Mesenchymal stem cell (in vitro differentiated cells and primary cell): ENCODE results near the gene PSMC6.
A peak's percentile ranks its signal among the peaks of the same experiment; 100 is the strongest.

Experiments used
- DNase-seq: peaks from one replicate; pipeline ENCODE4 v3.0.0-alpha.2; 2013
- H2AFZ ChIP-seq: one replicate; pipeline ENCODE4 v1.6.1; 2013; ENCODE audit warnings: low read depth, mild to moderate bottlenecking, control low read depth, inconsistent platforms, low read length, moderate library complexity
- H2AK5ac ChIP-seq: 2 replicates; pipeline ENCODE4 v1.6.1; 2013; ENCODE audit warnings: low read length, moderate library complexity, mild to moderate bottlenecking, inconsistent platforms; ENCODE audit not compliant: severe bottlenecking
- H2BK120ac ChIP-seq: one replicate; pipeline ENCODE4 v1.6.1; 2013; ENCODE audit warnings: low read depth, mild to moderate bottlenecking, inconsistent platforms, low read length, moderate library complexity
- H2BK12ac ChIP-seq, 2 experiments: one replicate each; pipeline ENCODE4 v1.6.1; 2013; ENCODE audit warnings: inconsistent platforms in 2 of 2, low read length in 2 of 2, mild to moderate bottlenecking in 2 of 2, moderate library complexity in 2 of 2, control low read depth in 1 of 2
- H2BK15ac ChIP-seq: one replicate; pipeline ENCODE4 v1.6.1; 2013; ENCODE audit warnings: mild to moderate bottlenecking, low read depth, inconsistent platforms; ENCODE audit not compliant: poor library complexity, severe bottlenecking
- H2BK5ac ChIP-seq: 2 replicates; pipeline ENCODE4 v1.6.1; 2013; ENCODE audit warnings: low read depth, mild to moderate bottlenecking, low read length, control low read depth, inconsistent platforms; ENCODE audit not compliant: poor library complexity, severe bottlenecking
- H3K14ac ChIP-seq, 2 experiments: one replicate each; pipeline ENCODE4 v1.6.1; 2013; ENCODE audit warnings: inconsistent platforms in 2 of 2, low read length in 2 of 2, control low read depth in 1 of 2, mild to moderate bottlenecking in 1 of 2, moderate library complexity in 1 of 2
- H3K18ac ChIP-seq, 2 experiments: one replicate each; pipeline ENCODE4 v1.6.1; 2013; ENCODE audit warnings: inconsistent platforms in 2 of 2, low read length in 2 of 2, control low read depth in 1 of 2, low read depth in 1 of 2, mild to moderate bottlenecking in 1 of 2
- H3K23ac ChIP-seq, 2 experiments: one replicate each; pipeline ENCODE4 v1.6.1; 2013; ENCODE audit warnings: inconsistent platforms in 2 of 2, low read length in 2 of 2, mild to moderate bottlenecking in 2 of 2, moderate library complexity in 2 of 2, control low read depth in 1 of 2
- H3K27ac ChIP-seq: 2 replicates; pipeline ENCODE4 v1.5.1; 2013; ENCODE audit warnings: mild to moderate bottlenecking, moderate library complexity, low read length, control low read depth, inconsistent platforms; ENCODE audit not compliant: poor library complexity, severe bottlenecking
- H3K27me3 ChIP-seq, 2 experiments: 2 replicates each; pipeline versions ENCODE4 v1.6.1 to v1.7.0; 2013; ENCODE audit warnings: low read length in 2 of 2, mild to moderate bottlenecking in 2 of 2, moderate library complexity in 2 of 2, control low read depth in 1 of 2, inconsistent platforms in 1 of 2; ENCODE audit not compliant: control insufficient read depth in 1 of 2, insufficient read depth in 1 of 2
- H3K36me3 ChIP-seq, 2 experiments: 2 replicates each; pipeline versions ENCODE4 v1.6.1 to v1.7.0; 2013; ENCODE audit warnings: low read length in 2 of 2, control low read depth in 1 of 2, inconsistent platforms in 1 of 2, low read depth in 1 of 2, mild to moderate bottlenecking in 1 of 2; ENCODE audit not compliant: insufficient read depth in 2 of 2, control insufficient read depth in 1 of 2
- H3K4ac ChIP-seq, 2 experiments: one replicate each; pipeline ENCODE4 v1.6.1; 2013; ENCODE audit warnings: inconsistent platforms in 2 of 2, low read length in 2 of 2, mild to moderate bottlenecking in 2 of 2, moderate library complexity in 2 of 2, control low read depth in 1 of 2, low read depth in 1 of 2
- H3K4me1 ChIP-seq: 2 replicates; pipeline ENCODE4 v1.6.1; 2013; ENCODE audit warnings: low read depth, low read length, control low read depth; ENCODE audit not compliant: control insufficient read depth, insufficient read depth
- H3K4me2 ChIP-seq: 2 replicates; pipeline ENCODE4 v1.6.1; 2013; ENCODE audit warnings: low read length, mild to moderate bottlenecking, inconsistent platforms; ENCODE audit not compliant: poor library complexity, severe bottlenecking
- H3K4me3 ChIP-seq, 2 experiments: 2 replicates each; pipeline versions ENCODE4 v1.5.1 to v1.7.0; 2013; ENCODE audit warnings: low read length in 2 of 2, mild to moderate bottlenecking in 2 of 2, control low read depth in 1 of 2, low read depth in 1 of 2; ENCODE audit not compliant: insufficient read depth in 1 of 2
- H3K79me1 ChIP-seq: replicated peaks from 2 replicates; pipeline ENCODE4 v1.6.1; 2013; ENCODE audit warnings: mild to moderate bottlenecking, control low read depth, low read length, inconsistent platforms; ENCODE audit not compliant: poor library complexity, severe bottlenecking
- H3K9ac ChIP-seq: 2 replicates; pipeline ENCODE4 v1.7.0; 2013; ENCODE audit warnings: mild to moderate bottlenecking, low read length, moderate library complexity
- H3K9me3 ChIP-seq: 2 replicates; pipeline ENCODE4 v1.7.0; 2013; ENCODE audit warnings: mild to moderate bottlenecking, low read length; ENCODE audit not compliant: control insufficient read depth
- H4K8ac ChIP-seq: one replicate; pipeline ENCODE4 v1.6.1; 2013; ENCODE audit warnings: inconsistent platforms, mild to moderate bottlenecking, low read length, moderate library complexity
- H4K91ac ChIP-seq: one replicate; pipeline ENCODE4 v1.6.1; 2013; ENCODE audit warnings: mild to moderate bottlenecking, low read length, inconsistent platforms
- WGBS: methylation state at CpG from one replicate; pipeline ENCODE4 v1.1.7; 2013; ENCODE audit warnings: mixed read lengths; 5-methylcytosine and 5-hydroxymethylcytosine counted together

PSMC6 gene

GRCh38 chr14:52741865-52742264 lies 34.9 kb downstream of the PSMC6 start:
- H2BK5ac ChIP-seq = no peak overlapping the region
- H2BK12ac ChIP-seq = no peak overlapping the region
- H3K27me3 ChIP-seq = no peaks in the 10 kb centered on the region
- H3K18ac ChIP-seq = no peak overlapping the region
- H3K4me3 ChIP-seq = no peak overlapping the region
- H2AK5ac ChIP-seq = no peak overlapping the region
- H3K9me3 ChIP-seq = no peaks in the 10 kb centered on the region
- H3K4ac ChIP-seq = no peak overlapping the region
- no peak overlapping the region for H4K91ac ChIP-seq
- H2AFZ ChIP-seq = no peak overlapping the region
- peaks cover 12% of the 10 kb centered on the region for H3K79me1 ChIP-seq
- H3K14ac ChIP-seq = no peak overlapping the region
- H3K27ac ChIP-seq = no peak overlapping the region
- peak overlapping the region; percentile 65 for H3K9ac ChIP-seq
- H2BK120ac ChIP-seq = no peak overlapping the region
- H3K4me2 ChIP-seq = no peak overlapping the region
- no peaks in the 10 kb centered on the region for H3K4me1 ChIP-seq
- peaks cover 5 to 21% of the 10 kb centered on the region in 2 experiments for H3K36me3 ChIP-seq
- no peak for DNase-seq
- no peak overlapping the region for H2BK15ac ChIP-seq
- no peak overlapping the region for H3K23ac ChIP-seq
- no peak overlapping the region for H4K8ac ChIP-seq

GRCh38 chr14:52748647-52749292 lies 41.8 kb downstream of the PSMC6 start:
- 93% methylated on average over 6 of the region's 8 CpGs for WGBS

GRCh38 chr14:52755607-52756316 lies 48.8 kb downstream of the PSMC6 start:
- H2BK12ac ChIP-seq = no peak overlapping the region
- 96% methylated on average over 4 of the region's 5 CpGs for WGBS
- H2BK15ac ChIP-seq = no peak overlapping the region

More at GRCh38 chr14:52748647-52749292, 41.8 kb downstream of the PSMC6 start:
- no peak overlapping the region for H2AK5ac ChIP-seq
- no peak overlapping the region for H4K91ac ChIP-seq
- no peak overlapping the region for H3K4me3 ChIP-seq
- H3K9me3 ChIP-seq = no peaks in the 10 kb centered on the region
- H2BK15ac ChIP-seq = no peak overlapping the region
- no peak overlapping the region for H2AFZ ChIP-seq
- no peak overlapping the region for H3K18ac ChIP-seq
- H3K4me2 ChIP-seq = no peak overlapping the region
- H3K4ac ChIP-seq = no peak overlapping the region
- no peak overlapping the region for H3K14ac ChIP-seq
- H3K23ac ChIP-seq = no peak overlapping the region
- no peak overlapping the region for H2BK5ac ChIP-seq
- no peaks in the 10 kb centered on the region for H3K4me1 ChIP-seq
- no peak for DNase-seq
- H2BK12ac ChIP-seq = no peak overlapping the region
- no peak overlapping the region for H4K8ac ChIP-seq
- H3K79me1 ChIP-seq = peaks cover 3% of the 10 kb centered on the region
- no peak overlapping the region for H2BK120ac ChIP-seq
- no peaks in the 10 kb centered on the region for H3K27me3 ChIP-seq
- no peak overlapping the region for H3K27ac ChIP-seq
- H3K36me3 ChIP-seq = peaks cover 5 to 59% of the 10 kb centered on the region in 2 experiments
- no peak overlapping the region for H3K9ac ChIP-seq

GRCh38 chr14:52759145-52759544 lies 52.1 kb downstream of the PSMC6 start:
- no peak overlapping the region for H2BK5ac ChIP-seq
- no peak overlapping the region for H2BK15ac ChIP-seq
- no peak overlapping the region for H3K9ac ChIP-seq
- H3K27ac ChIP-seq = no peak overlapping the region
- H2AFZ ChIP-seq = no peak overlapping the region
- no peak overlapping the region for H2BK120ac ChIP-seq
- H3K9me3 ChIP-seq = no peaks in the 10 kb centered on the region
- no peak overlapping the region for H2AK5ac ChIP-seq
- H2BK12ac ChIP-seq = no peak overlapping the region
- no peak overlapping the region for H4K8ac ChIP-seq
- H3K4me3 ChIP-seq = no peak overlapping the region
- no peak overlapping the region for H3K14ac ChIP-seq
- H3K4me2 ChIP-seq = no peak overlapping the region
- no peak overlapping the region for H3K18ac ChIP-seq
- H3K4ac ChIP-seq = no peak overlapping the region
- H3K79me1 ChIP-seq = peaks cover 2% of the 10 kb centered on the region
- no peaks in the 10 kb centered on the region for H3K4me1 ChIP-seq
- no peaks in the 10 kb centered on the region for H3K27me3 ChIP-seq
- WGBS = no CpG with 5 or more reads among the region's 1 CpG
- no peak for DNase-seq
- H3K23ac ChIP-seq = no peak overlapping the region
- no peak overlapping the region for H4K91ac ChIP-seq
- peaks cover 7 to 51% of the 10 kb centered on the region in 2 experiments for H3K36me3 ChIP-seq

More at GRCh38 chr14:52755607-52756316, 48.8 kb downstream of the PSMC6 start:
- H3K14ac ChIP-seq = no peak overlapping the region
- H3K18ac ChIP-seq = no peak overlapping the region
- H3K4me1 ChIP-seq = no peaks in the 10 kb centered on the region
- H3K23ac ChIP-seq = no peak overlapping the region
- H2BK5ac ChIP-seq = no peak overlapping the region
- no peaks in the 10 kb centered on the region for H3K9me3 ChIP-seq
- H4K8ac ChIP-seq = no peak overlapping the region
- H2AK5ac ChIP-seq = no peak overlapping the region
- no peak overlapping the region for H3K4me2 ChIP-seq
- DNase-seq = no peak
- H2AFZ ChIP-seq = no peak overlapping the region
- H3K9ac ChIP-seq = no peak overlapping the region
- no peaks in the 10 kb centered on the region for H3K27me3 ChIP-seq
- H2BK120ac ChIP-seq = no peak overlapping the region
- H3K27ac ChIP-seq = no peak overlapping the region
- H3K79me1 ChIP-seq = peaks cover 2% of the 10 kb centered on the region
- no peak overlapping the region for H3K4ac ChIP-seq
- H4K91ac ChIP-seq = no peak overlapping the region
- peaks cover 3 to 53% of the 10 kb centered on the region in 2 experiments for H3K36me3 ChIP-seq
- H3K4me3 ChIP-seq = no peak overlapping the region
